Osteocyte (in vitro differentiated cells): ENCODE results near the gene UGT8. TPM values are rescaled to one million over a fixed set of nuclear protein-coding genes. Genes with fewer than 3 reads are reported as not detected.

Experiments used
- DNase-seq: peaks from one replicate; pipeline ENCODE4 v3.0.0; 2021; ENCODE audit warnings: mixed read lengths; ENCODE audit not compliant: unreplicated experiment; ENCODE audit errors: extremely low spot score
- H3K27ac Mint-ChIP-seq: one replicate; pipeline ENCODE4 v1.8.0; 2021; ENCODE audit warnings: mild to moderate bottlenecking, mixed read lengths; ENCODE audit not compliant: unreplicated experiment
- H3K27me3 Mint-ChIP-seq: one replicate; pipeline ENCODE4 v1.8.0; 2021; ENCODE audit warnings: mixed read lengths; ENCODE audit not compliant: unreplicated experiment
- H3K36me3 Mint-ChIP-seq: one replicate; pipeline ENCODE4 v1.8.0; 2021; ENCODE audit warnings: mixed read lengths; ENCODE audit not compliant: unreplicated experiment
- H3K4me1 Mint-ChIP-seq: one replicate; pipeline ENCODE4 v1.8.0; 2021; ENCODE audit warnings: mixed read lengths; ENCODE audit not compliant: unreplicated experiment
- H3K4me3 Mint-ChIP-seq: one replicate; pipeline ENCODE4 v1.8.0; 2021; ENCODE audit warnings: mild to moderate bottlenecking, moderate library complexity, mixed read lengths; ENCODE audit not compliant: unreplicated experiment
- H3K9me3 Mint-ChIP-seq: one replicate; pipeline ENCODE4 v1.8.0; 2021; ENCODE audit warnings: mixed read lengths; ENCODE audit not compliant: unreplicated experiment
- total RNA-seq: library from RNA; stranded (reverse); gene quantifications from 2 replicates; pipeline ENCODE4 v1.2.1, GENCODE V29; 2021
- TF ChIP-seq, protein P1 (sequence below): fragments of 200-600 bp; sonication (generic); IDR thresholded peaks from 2 replicates; pipeline ENCODE4 v1.5.0; 2021; ENCODE audit warnings: antibody characterized with exemption, mild to moderate bottlenecking, moderate library complexity

Gene UGT8
- total RNA-seq, 1 donor from 2014 or later: not detected

GRCh38 chr4:114593526-114593925 is 5.1 kb upstream of the UGT8 start:
- no peak for DNase-seq
- TF ChIP-seq, protein P1, sequence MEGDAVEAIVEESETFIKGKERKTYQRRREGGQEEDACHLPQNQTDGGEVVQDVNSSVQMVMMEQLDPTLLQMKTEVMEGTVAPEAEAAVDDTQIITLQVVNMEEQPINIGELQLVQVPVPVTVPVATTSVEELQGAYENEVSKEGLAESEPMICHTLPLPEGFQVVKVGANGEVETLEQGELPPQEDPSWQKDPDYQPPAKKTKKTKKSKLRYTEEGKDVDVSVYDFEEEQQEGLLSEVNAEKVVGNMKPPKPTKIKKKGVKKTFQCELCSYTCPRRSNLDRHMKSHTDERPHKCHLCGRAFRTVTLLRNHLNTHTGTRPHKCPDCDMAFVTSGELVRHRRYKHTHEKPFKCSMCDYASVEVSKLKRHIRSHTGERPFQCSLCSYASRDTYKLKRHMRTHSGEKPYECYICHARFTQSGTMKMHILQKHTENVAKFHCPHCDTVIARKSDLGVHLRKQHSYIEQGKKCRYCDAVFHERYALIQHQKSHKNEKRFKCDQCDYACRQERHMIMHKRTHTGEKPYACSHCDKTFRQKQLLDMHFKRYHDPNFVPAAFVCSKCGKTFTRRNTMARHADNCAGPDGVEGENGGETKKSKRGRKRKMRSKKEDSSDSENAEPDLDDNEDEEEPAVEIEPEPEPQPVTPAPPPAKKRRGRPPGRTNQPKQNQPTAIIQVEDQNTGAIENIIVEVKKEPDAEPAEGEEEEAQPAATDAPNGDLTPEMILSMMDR: no peak
- H3K27me3 Mint-ChIP-seq: peaks cover 66% of the 10 kb centered on the region
- H3K9me3 Mint-ChIP-seq: no peaks in the 10 kb centered on the region
- no peak overlapping the region for H3K4me3 Mint-ChIP-seq
- H3K4me1 Mint-ChIP-seq: peaks cover 3% of the 10 kb centered on the region
- H3K27ac Mint-ChIP-seq: no peak overlapping the region
- no peaks in the 10 kb centered on the region for H3K36me3 Mint-ChIP-seq

DNA sequence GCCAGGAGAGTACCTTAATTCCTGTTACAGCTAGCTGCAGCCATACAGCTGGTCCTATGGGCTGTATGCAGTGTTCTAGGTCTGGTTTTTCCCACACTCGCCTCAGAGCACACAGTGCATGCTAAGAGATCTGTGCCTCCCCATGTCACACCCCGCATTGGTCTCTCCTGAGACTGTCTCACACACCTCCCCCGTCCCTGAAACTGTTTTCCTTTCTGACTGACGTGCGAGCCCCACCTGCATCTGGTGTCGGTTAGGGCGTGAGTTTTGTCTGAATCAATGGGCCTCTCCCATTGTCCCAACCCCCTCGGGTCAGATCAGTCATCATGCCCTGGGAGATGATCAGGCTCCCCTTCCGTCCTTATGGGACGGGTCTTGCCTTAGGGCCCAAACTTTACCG is 3.4 kb upstream of the UGT8 start:
- TF ChIP-seq, protein P1: no peak
- Mint-ChIP-seq H3K36me3 (no peaks in the 10 kb centered on the region), H3K4me3 (no peak overlapping the region), H3K27me3 (peaks cover 63% of the 10 kb centered on the region), H3K9me3 (no peaks in the 10 kb centered on the region), H3K27ac (no peak overlapping the region), H3K4me1 (peaks cover 12% of the 10 kb centered on the region)
- no peak for DNase-seq

DNA sequence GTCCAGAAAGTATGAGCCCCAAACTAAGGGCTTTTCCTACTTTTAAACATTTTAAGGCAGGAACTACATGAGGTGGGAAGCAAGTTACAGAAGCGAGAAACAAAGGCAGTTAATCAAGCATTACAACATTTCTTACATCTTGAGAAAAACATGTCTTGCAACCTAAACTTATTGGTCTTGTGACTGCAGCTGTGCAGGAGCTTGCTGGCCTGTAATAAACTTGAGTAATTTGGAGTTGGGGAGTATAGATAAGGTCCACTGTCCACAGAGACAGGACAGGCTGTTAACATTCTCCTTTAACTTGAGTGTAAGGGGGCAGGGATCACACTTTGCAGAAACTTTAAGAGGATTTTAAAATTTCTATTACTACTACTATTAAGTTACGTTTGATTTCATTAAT is 2.7 kb upstream of the UGT8 start:
- Mint-ChIP-seq H3K4me1 (peaks cover 12% of the 10 kb centered on the region), H3K27ac (no peak overlapping the region), H3K9me3 (no peaks in the 10 kb centered on the region), H3K27me3 (peaks cover 71% of the 10 kb centered on the region), H3K4me3 (no peak overlapping the region), H3K36me3 (no peaks in the 10 kb centered on the region)
- no peak for DNase-seq
- TF ChIP-seq, protein P1: no peak

DNA sequence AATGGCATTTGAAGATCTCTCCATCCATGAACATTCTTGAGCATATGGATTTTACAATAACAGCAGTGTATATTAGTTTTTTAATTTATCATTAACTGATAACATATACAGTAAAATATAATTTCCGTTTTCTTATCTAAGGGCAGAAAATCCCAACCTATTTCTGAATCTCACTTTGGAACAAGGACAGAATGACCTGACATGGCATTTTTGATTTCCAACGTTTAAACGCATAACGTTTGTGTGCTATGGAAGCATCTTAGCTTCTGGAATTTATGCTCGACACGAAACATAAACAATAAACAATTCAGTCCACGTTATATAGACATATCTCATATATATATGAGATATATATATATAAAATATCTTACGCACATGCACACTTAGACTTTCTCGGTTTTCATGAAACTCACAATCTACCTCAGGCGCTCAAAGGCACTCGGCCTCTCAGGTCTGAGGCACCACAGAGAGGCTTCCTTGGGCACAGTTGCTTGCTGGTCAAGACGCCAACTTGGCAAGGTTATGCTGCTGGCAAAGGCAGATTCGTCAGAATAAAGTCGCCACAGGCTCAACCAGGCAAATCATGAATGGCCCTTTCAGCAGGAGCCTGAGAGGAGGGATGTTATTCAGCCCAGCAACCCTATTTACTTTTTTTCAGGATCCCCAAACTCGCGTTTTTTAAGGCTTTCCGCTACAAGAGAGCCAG is 1.0 kb upstream of the UGT8 start:
- Mint-ChIP-seq H3K27ac (no peak overlapping the region), H3K9me3 (no peaks in the 10 kb centered on the region), H3K4me1 (peaks cover 12% of the 10 kb centered on the region), H3K4me3 (peak overlapping the region; percentile 70), H3K27me3 (peaks cover 68% of the 10 kb centered on the region), H3K36me3 (no peaks in the 10 kb centered on the region)
- no peak for DNase-seq
- TF ChIP-seq, protein P1: no peak

- Mint-ChIP-seq H3K9me3 (no peaks in the 10 kb centered on the region), H3K4me3 (peak overlapping the region; percentile 67), H3K4me1 (peaks cover 12% of the 10 kb centered on the region), H3K27ac (no peak overlapping the region), H3K36me3 (no peaks in the 10 kb centered on the region), H3K27me3 (peaks cover 55% of the 10 kb centered on the region)
- no peak for DNase-seq
- TF ChIP-seq, protein P1: no peak
These were observed 760 bp downstream of the UGT8 start for GRCh38 chr4:114599231-114599902.
